Stimulated activated CD8-positive, alpha-beta memory T cell treated with anti-CD3 and anti-CD28 coated beads, Interleukin-12 subunit alpha, Interleukin-12 subunit beta, amount 100 ng/mL, for 24 hours (primary cell): ENCODE measurements around the gene NCOA6.

Experiments
- DNase-seq: peaks from one replicate; pipeline ENCODE4 v3.0.0-alpha.2; 2020; ENCODE audit errors: extremely low read depth

The NCOA6 gene

DNA sequence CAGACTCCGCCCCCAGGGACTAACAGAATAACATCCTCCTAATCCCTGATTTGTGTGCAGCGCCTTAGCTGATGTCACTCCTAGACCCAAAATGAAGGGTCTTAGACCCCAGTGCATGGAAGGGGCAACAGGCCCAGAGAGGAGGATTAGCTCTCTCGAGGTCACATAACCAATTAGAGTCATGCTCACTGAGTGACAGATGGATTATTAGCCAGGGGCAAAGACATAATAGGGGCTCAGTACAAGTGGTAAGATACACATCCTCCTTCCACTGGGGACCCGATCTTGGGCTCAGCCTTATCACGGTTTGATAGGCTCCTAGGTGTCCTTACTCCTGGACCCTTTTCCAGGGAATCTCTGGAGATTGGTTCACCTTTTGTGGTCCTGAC is 120.4 kb downstream of the NCOA6 start:
- no peak for DNase-seq

DNA sequence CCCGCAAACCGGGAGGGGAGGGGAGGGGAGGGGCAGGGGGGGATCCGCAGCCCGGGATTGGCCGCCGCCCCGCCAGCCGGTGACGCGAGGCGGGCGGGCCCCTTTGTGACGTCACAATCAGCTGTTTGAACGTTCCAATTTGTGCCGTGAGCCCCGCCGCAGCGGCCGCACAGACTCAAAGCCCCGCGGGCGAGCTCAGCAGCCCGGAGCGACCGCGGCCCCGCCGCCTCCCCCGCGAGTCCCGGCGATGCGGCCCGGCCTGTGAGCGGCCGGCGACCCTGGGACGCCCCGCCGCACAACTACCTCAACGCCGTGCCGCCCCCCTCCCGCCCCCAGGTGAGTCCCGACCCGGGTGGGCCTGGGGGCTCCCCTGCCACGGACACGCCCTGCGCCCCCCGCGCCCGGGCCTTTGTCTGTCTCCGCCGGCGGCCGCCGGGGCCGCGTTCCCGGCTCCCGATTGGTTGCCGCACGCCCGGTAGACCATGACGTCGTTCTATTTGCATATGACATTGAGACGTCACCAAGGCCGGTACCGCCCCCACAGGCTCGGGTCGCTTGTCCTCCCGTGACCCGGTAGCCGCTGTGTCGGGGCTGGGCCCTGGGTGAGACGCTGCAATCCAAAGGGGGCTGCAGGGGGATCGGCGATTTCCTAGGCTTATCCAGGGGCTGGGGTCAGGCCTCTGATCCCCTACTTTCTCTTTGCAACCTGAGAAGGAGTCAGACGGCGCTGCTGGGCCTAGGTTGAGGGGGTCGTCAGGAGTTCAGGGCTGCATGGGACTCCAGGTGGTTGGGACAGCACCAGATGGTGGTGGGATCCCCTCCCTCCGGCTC is 121.1 kb downstream of the NCOA6 start, which contains the start of gene TP53INP2:
TSS of gene TP53INP2 (plus strand) at position 168 of the 831 bp plus-strand sequence. CDS start 4,396 bp downstream, outside the sequence.
- DNase-seq, result peak; percentile 65

DNA sequence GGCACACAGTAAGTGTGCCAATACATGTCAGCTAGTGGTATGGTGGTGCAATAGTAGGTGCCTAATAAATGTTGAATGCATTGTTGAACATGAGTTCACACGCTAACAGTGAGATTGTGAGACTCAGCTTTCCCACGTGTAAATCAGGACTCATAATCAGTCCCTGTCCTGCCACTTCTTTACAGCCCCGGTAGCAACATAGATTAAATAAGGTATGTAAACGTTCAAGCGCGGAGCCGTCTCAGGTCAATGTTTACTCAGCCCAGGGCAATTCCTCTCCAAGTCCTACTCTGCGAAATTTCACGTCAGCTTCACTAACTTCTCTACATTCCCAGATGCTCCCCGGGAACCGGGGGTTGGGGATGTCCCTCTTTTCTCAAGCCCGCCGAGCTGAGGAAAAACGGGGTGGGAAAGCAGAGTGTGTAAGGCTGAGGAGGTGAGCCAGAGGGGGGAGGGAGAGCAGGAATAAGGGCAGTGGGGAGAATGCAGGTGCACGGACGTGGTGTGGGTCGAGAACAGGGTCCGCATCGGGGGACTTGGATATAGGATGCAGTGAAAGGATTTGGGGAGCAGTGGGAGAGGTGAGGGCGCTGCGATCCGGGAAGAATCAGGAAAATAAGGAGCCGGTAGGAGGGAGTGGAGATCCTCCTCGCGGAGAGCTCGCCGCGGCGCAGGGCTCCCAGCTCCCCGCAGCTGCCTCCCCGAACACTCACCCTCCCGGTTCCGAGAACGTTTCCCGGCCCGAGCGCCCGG is 121.9 kb downstream of the NCOA6 start:
- no peak for DNase-seq

DNA sequence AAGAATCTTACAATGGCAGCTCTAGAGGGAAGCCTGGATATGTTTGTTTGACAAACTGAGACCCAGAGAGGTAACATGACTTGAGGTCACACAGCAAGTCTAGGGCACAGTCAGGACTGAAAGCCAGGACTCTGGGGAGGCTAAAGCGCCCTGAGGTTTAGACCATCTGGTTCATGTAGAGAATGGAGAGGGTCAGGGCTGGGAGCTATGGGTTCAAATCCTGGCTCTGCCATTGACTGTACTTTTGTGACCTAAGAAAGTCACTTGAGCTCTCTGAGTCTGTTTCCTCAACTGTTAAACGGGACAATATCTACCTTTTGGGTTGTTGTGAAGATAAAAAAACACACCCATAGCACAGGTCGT is 122.4 kb downstream of the NCOA6 start:
- no peak for DNase-seq

DNA sequence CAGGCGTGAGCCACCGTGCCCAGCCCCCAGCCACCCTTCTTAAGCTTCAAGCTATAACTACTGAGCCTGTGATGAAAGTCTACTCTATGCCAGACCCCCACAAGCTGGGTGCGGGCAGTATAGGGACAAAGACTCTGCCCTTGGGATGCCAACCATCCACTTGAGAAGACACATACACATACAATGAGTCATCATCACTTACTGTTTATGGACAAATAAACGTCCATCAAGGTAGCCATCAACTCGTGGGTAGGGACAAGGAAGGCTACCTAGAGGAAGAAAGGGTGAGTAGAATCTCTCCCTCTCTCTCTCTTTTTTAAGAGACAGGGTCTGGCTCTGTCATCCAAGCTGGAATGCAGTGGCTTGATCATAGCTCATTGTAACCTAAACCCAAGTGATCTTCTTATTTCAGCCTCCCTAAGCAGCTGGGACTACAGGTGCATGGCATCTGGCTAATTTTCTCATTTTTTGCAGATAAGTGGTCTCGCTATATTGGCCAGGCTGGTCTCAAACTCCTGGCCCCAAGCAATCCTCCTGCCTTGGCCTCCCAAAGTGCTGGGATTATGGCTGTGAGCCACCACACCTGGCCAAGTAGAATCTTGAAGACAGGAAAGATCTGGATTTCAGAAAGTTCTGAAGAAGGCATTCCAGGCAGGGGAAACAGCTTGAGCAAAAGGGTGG is 123.9 kb downstream of the NCOA6 start:
- DNase-seq, result no peak

DNA sequence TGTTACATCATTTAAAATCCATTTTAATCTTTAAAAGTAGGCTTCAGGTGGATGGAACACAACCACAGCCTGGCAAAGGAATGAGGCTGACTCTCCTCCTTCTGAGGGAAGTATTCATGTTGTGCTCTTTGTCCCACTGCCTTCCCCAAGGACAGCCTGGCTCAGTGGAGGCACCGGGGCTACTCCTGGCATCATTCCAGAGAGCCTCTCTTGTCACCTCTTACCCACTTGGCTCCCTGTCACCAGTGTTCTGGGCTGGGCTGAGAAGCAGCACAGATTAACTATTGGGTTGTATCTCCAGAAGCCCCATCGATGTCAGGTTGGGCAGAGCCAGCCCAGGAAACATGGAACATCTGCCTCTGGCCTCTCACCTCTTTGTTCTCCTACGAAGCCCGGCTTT is 132.0 kb downstream of the NCOA6 start:
- no peak for DNase-seq

DNA sequence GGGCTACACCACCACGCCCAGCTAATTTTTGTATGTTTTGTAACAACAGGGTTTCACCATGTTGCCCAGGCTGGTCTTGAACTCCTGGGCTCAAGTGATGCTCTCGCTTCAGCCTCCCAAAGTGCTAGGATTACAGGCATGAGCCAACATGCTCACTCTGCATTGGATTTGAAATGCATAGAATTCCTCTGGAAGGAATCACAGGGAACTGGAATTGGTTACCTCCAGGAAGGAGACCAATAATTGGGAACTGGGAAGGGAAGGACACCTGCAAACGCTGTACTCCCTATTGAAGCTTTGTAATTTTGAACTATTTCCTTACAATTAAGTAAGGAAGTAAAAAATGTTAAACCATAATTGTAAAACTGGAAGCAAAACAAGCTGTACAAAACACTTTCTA is 133.6 kb downstream of the NCOA6 start:
- DNase-seq, result no peak

DNA sequence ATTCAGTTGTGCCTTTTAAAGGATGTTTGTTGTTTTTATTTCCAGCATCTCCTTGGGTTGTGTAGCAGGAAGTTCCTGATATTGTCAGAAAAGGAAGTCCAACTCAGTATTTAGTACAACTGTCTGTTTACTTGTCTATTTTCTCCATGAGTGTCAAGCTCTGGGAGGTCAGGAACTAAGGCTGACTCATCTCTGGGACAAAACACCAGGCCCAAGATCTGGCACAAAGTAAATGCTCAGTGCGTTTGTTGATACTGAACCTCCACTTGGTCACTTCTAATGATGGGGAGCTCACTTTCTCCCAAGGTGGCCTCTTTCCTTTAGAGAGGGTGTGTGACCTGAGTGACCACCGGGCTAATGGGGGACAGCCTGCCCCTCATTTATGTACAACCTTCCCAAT is 136.0 kb downstream of the NCOA6 start:
- no peak for DNase-seq

DNA sequence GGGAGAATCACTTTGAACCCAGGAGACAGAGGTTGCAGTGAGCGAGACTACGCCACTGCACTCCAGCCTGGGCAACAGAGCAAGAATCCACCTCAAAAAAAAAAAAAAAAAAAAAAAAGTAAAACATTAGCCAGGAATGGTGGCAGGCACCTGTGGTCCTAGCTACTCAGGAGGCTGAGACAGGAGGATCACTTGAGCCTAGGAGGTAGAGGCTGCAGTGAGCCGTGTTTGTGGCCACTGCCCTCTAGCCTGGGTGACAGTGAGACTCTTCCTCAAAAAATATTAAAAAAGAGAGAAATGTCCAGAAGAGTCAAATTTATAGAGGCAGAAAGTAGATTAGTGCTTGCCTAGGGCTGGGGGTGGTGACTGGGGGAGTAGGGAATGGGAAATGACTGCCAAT is 141.8 kb downstream of the NCOA6 start:
- no peak for DNase-seq

DNA sequence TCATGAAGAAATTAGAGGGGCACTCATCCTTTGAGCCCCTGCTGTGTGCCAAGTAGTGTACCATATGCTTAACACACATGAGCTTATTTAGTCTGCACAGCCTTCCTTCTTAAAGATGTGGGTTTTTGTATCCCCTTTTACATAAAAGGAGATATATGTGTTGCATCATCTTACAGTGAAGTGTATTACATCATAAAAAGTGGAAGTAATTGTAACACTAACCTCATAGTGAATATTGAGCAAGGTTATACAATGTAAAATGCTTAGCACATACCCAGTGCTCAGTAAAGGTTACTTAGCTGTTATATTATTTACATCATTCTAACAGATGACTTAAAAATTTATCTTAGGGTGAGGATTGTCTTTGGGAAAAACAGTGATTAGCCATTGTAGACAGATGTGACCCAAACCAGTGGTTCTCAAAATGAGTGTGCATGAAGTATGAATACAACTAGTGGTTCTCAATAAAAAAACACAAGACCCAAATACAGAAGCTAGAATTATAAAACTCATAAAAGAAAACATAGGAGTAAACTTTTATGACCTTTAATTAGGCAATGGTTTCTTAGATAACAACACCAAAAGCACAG is 144.8 kb downstream of the NCOA6 start:
- DNase-seq, result no peak

DNA sequence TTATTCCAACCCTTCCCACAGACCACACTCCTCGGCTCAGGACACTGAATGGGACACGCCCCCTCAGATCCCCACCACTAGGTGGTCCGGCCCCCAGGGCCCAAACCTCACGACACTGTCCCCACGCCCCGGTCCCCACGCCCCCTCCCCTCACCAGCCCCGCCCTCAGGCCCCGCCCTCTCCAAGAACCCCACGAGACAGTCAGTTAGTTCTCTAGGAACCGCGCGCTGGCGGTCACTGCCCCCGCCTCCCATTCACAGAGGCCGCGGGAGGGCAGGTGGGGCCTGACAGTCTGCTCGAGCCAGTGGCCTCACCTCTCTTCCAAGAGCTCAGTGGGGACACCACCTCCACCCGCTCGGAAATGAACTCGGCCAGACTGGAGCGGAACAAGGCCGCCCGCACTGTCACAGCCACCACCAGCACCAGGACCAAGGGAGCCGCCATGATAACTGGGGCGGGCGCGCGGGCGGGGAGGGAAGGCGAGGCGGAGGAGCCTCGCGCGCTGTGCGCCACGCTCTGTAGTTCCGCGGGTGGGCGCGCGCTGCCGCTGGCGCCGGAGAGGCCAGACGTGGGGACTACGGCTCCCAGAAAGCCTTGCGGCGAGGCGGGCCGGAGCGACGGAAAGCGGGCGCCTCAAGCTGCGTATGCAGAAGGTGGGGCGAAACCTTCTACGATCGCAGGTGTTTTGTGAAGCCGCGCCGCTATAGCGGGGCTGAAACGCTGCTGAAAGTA is 148.6 kb downstream of the NCOA6 start, which contains the start of gene PIGU:
TSS of gene PIGU (minus strand) at position 451 of the 732 bp plus-strand sequence. CDS start at position 444, 7 bp downstream.
- peak; percentile 91 for DNase-seq

DNA sequence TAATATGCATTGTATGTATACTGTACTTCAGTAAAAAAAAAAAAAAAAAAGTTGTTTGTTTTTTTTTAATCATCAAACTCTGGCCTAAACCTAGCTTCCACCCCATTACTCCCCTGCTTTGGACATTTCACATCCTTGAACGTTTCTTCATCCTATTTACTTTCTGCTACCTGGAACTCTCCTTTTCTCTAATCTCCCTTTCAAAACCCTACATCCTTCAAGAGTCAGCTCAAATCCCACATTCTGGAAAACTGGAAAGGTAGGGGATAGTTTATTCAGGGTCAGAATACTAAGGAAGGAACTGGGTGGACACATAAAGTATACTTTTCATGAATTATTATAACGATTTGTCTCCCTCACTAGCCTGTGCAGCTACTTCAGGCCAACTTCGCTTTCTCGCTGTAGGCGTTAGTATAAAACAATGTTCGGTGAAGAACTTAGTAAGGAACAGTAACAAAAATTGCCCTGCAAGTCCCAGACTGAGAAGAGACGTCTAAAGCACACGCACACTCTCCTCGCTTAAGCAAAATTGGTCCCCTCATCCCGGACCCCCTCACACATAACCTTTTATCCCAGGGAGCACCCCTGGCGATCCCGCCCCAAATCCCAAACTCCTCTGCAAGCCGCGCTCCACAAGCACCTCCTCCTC is 149.3 kb downstream of the NCOA6 start:
- DNase-seq, result no peak

DNA sequence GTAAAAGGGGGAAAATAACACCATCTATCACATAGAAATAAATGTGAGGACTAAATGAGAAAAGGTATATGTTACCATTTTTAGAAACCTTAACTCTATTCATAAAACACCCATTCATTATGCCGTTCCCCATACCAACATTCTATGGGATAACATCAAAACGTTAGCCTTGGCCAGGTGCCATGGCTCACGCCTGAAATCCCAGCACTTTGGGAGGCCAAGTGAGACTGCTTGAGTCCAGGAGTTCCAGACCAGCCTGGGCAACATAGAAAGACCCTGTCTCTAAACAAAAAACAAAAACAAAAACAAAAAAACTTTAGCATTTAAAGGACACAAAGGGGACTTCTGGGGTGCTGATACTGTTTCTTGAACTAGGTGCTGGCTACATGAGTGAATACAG is 149.9 kb downstream of the NCOA6 start:
- DNase-seq, result no peak

DNA sequence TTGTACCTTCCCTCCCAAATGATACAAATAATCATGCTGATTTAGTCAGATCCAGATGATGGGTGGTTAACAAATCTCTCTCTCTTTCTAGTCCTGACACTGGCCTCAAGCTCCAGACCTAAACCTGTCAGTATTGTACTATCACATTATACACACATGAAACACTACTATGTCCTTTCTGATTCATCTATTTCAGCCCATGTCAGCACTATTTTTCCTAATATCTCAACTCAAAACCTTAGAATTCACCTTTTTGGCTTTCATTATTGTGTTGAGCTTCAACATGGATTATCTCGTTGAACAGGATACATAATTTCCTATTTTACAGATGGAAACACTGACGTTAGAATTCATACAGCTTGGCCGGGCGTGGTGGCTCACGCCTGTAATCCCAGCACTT is 152.0 kb downstream of the NCOA6 start:
- DNase-seq, result no peak

DNA sequence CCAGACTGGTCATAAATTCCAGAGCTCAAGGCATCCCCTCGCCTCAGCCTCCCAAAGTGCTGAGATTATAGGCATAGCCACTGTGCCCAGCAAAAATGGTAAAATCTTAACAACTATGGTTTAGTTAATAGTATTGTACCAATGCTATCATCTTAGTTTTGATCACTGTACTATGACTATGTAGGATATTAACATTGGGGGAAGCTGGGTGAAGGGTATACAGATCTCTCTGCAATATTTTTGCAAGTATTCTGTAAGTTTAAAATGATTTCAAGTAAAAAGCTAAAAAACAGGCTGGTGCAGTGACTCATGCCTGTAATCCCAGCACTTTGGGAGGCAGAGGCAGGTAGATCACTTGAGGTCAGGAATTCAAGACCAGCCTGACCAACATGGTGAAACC is 156.4 kb downstream of the NCOA6 start:
- DNase-seq, result no peak
